Astrocyte of the cerebellum (primary cell): Measurements from ENCODE around the gene ADAMTS3.
"Not testable (repeated sequence)": the region's sequence is repeated elsewhere in the genome, so short reads cannot be mapped to it uniquely, and the experiment has no call there.

Experiments used
- DNase-seq: peaks from one replicate; pipeline ENCODE4 v3.0.0-alpha.2; 2011; ENCODE audit warnings: low read depth
- H3K4me3 ChIP-seq: 2 replicates; pipeline ENCODE4 v1.5.1; 2011; ENCODE audit warnings: mild to moderate bottlenecking, low read depth, low read length, moderate library complexity
- in situ Hi-C: cut with HindIII; loops from 2 replicates; pipeline ENCODE4 v1.10.0; 2017; ENCODE audit warnings: low sequenced_read_pairs
- TF ChIP-seq, protein P1 (sequence below): IDR thresholded peaks from 2 replicates; pipeline ENCODE4 v1.5.1; 2012; ENCODE audit warnings: low read length, low read depth, moderate library complexity, mild to moderate bottlenecking; ENCODE audit errors: missing control alignments

The ADAMTS3 gene

DNA sequence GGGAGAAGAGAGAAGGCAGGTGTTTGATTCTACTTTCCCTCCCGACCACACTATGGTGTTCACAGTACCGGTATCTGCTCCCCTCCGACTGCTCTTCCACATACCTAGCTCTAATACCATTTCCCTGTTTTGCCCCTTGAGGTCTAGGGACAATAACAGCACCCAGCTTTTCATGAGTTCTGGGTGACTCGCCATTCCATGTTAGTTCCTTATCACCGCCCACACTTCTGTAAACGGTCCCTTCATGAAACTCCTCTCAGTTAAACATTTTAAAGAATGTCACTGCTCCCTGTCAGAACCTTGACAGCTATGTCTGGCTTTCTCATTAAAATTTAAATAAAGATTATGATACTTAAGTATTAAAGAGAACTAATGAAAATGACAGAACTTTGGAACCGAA, 136.7 kb downstream of the ADAMTS3 start:
- in situ Hi-C loops, result no loop called here
- no peak overlapping the region for H3K4me3 ChIP-seq
- no peak for DNase-seq
- TF ChIP-seq, protein P1, sequence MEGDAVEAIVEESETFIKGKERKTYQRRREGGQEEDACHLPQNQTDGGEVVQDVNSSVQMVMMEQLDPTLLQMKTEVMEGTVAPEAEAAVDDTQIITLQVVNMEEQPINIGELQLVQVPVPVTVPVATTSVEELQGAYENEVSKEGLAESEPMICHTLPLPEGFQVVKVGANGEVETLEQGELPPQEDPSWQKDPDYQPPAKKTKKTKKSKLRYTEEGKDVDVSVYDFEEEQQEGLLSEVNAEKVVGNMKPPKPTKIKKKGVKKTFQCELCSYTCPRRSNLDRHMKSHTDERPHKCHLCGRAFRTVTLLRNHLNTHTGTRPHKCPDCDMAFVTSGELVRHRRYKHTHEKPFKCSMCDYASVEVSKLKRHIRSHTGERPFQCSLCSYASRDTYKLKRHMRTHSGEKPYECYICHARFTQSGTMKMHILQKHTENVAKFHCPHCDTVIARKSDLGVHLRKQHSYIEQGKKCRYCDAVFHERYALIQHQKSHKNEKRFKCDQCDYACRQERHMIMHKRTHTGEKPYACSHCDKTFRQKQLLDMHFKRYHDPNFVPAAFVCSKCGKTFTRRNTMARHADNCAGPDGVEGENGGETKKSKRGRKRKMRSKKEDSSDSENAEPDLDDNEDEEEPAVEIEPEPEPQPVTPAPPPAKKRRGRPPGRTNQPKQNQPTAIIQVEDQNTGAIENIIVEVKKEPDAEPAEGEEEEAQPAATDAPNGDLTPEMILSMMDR, result no peak

DNA sequence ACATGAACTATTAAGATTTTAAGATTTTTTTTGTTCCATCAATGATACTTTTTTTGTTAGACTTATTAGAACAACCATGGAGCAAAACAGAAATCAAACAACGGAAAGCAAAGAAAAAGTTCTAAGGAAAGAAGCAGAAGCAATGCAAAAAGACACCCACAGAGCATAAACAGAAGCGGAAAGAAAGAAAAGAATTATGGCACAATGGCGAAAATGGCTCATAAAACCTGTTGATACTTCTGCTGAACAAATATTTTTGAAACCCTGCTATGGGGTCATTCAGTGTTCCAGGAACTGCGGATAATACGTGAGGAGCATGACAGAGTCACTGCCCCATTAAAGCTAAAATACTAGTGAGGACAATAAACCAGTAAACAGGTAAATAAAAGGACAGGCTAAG, 138.0 kb downstream of the ADAMTS3 start:
- H3K4me3 ChIP-seq, result no peak overlapping the region
- no peak for DNase-seq
- TF ChIP-seq, protein P1, result no peak
- in situ Hi-C loops, result no loop called here

DNA sequence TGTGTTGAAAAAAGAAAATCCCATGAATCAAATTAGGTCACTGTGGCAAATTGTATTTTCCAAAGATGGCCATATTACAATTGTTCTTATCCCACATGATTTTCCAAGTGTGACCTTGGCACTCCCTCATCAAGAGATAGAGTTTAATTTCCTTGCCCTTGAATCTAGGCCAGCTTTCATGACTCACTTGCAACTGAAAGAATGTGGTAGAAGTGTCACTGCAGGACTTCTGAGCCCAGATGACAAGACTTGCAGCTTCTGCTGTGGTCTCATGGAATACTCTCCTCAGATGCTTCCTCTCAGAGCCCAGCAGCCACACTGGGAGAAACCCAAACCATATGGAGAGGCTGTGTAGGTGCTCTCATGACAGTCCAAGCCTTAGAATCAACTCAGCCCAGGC, 139.0 kb downstream of the ADAMTS3 start:
- in situ Hi-C loops, result no loop called here
- TF ChIP-seq, protein P1, result no peak
- H3K4me3 ChIP-seq, result no peak overlapping the region
- DNase-seq, result peak; percentile 11

DNA sequence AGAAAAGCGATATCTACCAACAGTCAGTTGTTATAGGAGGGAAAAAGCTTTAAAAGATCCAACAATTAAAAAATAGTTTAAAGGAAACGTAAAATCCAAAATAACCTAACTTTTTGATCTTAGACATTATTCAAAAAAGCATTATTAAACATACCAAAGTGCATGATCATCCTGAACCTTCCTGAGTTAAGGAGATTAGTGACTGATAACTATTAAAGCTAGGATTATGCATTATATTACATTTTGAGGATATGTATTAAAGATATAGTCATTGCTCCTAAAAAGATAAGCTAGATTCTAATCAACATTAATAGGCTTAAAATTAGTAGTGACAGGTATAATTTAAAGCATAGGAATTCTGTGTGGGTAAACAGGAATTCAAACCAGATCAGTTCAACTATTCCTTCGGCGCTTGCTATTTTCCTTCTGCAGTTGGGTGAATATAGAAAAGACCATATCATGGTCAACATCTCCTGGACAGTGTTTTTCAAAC, 139.6 kb downstream of the ADAMTS3 start:
- DNase-seq, result no peak
- TF ChIP-seq, protein P1, result no peak
- H3K4me3 ChIP-seq, result no peak overlapping the region
- in situ Hi-C loops, result no loop called here

DNA sequence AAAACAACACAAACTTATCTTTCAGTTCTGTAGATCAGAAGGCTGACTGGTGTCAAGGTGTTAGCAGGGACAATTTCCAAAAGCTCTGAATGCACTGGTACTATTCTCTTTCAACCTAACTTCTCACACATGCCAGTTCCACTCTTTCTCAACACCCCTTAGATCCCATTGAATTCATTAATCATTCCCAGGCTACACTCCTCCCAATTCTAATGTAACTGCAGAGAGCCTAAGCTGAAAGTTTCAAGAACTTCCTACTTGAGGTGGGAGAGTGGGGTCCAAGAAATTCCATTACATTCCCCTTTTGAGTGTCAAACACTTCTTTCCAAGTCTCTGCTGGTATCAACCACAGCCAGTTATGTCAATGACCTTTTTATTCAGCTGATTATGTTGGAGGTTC, 142.0 kb downstream of the ADAMTS3 start:
- DNase-seq, result no peak
- TF ChIP-seq, protein P1, result no peak
- no peak overlapping the region for H3K4me3 ChIP-seq
- in situ Hi-C loops, result no loop called here

DNA sequence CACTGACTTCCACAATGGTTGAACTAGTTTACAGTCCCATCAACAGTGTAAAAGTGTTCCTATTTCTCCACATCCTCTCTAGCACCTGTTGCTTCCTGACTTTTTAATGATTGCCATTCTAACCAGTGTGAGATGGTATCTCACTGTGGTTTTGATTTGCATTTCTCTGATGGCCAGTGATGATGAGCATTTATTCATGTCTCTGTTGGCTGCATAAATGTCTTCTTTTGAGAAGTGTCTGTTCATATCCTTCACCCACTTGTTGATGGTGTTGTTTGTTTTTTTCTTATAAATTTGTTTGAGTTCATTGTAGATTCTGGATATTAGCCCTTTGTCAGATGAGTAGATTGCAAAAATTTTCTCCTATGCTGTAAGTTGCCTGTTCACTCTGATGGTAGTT, 143.1 kb downstream of the ADAMTS3 start:
- DNase-seq, H3K4me3 ChIP-seq, in situ Hi-C loops: not testable (repeated sequence)

DNA sequence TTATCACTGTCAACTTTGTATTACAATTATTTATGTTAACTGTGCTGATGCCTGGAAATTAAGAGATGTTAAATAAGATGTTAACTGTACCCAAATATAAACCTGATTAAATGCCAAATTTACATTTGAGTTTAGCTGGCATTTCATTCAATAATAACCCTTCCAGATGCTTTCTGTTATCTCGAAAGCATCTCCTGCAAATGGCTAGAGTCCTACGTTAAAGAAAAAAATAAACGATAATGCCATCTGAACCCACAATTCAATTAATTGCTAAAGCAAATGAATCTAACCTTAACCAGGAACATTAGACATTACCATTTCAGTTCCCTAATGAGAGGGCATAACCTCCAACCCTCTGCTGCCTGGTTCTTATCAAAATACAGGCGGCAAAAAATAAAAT, 145.0 kb downstream of the ADAMTS3 start:
- in situ Hi-C loops, result no loop called here
- no peak for DNase-seq
- H3K4me3 ChIP-seq, result no peak overlapping the region
- TF ChIP-seq, protein P1, result no peak
